Prostate gland (tissue), 2 donors: ENCODE data around the gene COMMD7.

Experiments used
- POLR2AphosphoS5 ChIP-seq: sonication (generic); formaldehyde crosslinking; IDR thresholded peaks from one replicate; pipeline ENCODE4 v1.6.1; 2017; ENCODE audit warnings: antibody characterized with exemption
- TF ChIP-seq, protein P1 (sequence below), 4 experiments: fragments of 200-600 bp in 2 of 4; fragments of 450-650 bp in 2 of 4; sonication (generic) in 2 of 4; IDR thresholded peaks; 1 replicate in 3 of 4; 2 replicates in 1 of 4; pipeline ENCODE4 v1.5.1; 2016 to 2019; ENCODE audit warnings: antibody characterized with exemption in 4 of 4, mild to moderate bottlenecking in 2 of 4, moderate library complexity in 2 of 4

DNA sequence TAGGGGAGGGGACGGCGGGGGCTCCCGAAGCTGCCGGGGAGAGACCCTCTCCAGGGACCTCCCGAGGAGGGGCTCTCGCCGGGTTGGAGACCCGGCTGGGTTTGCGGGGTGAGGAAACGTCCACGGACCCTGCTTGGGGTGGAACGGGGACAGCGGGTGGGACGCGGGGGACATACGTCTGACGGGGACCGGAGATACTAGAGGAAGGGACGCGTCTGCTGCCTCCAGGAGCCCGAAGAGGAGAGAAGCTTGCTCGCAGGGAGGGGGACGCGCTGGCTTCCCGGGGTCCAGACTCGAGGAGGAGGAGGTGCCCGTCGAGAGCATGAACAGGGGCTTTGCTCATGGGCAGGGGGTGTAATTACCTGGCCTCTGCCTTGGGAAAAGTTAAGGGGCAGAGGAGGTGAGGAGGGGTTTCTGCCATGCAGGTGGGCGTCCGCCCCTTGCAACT lies 19.5 kb upstream of the COMMD7 start:
- TF ChIP-seq, protein P1, sequence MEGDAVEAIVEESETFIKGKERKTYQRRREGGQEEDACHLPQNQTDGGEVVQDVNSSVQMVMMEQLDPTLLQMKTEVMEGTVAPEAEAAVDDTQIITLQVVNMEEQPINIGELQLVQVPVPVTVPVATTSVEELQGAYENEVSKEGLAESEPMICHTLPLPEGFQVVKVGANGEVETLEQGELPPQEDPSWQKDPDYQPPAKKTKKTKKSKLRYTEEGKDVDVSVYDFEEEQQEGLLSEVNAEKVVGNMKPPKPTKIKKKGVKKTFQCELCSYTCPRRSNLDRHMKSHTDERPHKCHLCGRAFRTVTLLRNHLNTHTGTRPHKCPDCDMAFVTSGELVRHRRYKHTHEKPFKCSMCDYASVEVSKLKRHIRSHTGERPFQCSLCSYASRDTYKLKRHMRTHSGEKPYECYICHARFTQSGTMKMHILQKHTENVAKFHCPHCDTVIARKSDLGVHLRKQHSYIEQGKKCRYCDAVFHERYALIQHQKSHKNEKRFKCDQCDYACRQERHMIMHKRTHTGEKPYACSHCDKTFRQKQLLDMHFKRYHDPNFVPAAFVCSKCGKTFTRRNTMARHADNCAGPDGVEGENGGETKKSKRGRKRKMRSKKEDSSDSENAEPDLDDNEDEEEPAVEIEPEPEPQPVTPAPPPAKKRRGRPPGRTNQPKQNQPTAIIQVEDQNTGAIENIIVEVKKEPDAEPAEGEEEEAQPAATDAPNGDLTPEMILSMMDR (IDR thresholded peaks at IDR 0.05), result no peak
- no peak for TF ChIP-seq POLR2AphosphoS5
